ENCODE data around the gene MCOLN2. TPM values are rescaled to one million over a fixed set of nuclear protein-coding genes. Genes with fewer than 3 reads are reported as not detected.
"Not testable (repeated sequence)": the region's sequence is repeated elsewhere in the genome, so short reads cannot be mapped to it uniquely, and the experiment has no call there.

Gene MCOLN2
- total RNA-seq (2014; rRNA removed; shearing (Covaris generic)): 2.3 and 2.6 TPM in 2 replicates

DNA sequence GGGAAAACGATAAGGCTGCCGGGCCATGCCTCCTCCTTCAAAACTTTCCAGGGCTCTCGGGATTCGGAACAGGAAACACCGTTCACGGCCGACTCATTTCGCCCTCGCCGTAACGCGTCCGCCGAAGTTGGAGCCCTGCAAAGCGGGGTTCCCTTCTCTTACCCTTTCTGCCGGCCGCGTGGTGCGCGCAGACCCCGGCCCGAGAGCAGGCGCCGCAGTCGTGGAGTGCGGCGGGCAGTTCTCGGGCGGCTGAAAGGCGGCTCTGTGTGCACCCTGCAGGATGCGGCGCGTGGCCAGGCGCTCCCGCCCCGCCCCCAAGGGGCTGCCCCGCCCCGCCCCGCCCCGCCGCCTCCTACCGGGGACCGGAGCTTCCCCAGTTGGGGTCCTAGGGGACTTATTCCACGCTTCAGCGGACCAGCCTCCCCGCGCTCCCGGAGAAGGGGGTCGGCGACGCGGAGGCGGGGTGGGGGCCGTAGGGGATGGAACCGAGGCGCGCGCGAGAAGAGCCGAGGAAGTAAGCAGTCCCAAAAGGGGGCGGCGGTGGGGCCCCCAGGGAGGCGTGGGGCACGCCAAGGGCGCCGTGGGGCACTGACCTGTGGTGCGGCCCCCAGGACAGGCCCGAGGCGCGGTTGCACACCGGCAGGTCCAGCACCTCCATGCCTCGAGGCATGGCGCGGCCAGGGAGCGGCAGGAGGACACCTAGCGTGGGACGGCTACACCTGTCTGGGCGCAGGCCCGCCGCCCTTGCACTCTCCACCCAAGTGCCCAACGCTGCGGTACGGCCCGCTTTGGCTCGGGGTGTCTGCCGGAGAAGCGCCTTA is at the start of gene MCOLN2:
Gene MCOLN2, minus strand, starts transcription at position 268 of the 821 bp plus-strand sequence. Its CDS starts 241 bp downstream, at position 27.
- no peak for DNase-seq (ENCODE audit: low spot score)

DNA sequence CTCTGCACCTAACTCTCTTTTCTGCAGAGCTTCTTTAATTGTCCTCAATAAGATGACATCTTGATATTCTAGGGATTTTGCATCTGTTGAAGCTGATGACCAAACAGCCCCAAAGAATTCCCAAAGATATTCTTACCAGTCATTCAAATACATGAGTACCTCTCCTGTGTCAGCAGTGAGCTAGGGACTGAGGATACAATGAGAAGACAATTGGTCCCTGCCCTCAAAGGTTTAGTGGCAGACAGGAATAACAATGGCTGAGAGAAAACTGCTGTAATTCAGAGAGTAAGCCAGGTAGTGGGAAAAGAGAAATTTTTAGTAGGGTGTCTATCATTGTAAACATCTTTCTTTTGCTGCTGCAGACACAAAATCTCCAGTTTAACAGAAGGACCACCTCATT is 45.5 kb upstream of the MCOLN2 start:
- no peak for DNase-seq (ENCODE audit: low spot score)

DNA sequence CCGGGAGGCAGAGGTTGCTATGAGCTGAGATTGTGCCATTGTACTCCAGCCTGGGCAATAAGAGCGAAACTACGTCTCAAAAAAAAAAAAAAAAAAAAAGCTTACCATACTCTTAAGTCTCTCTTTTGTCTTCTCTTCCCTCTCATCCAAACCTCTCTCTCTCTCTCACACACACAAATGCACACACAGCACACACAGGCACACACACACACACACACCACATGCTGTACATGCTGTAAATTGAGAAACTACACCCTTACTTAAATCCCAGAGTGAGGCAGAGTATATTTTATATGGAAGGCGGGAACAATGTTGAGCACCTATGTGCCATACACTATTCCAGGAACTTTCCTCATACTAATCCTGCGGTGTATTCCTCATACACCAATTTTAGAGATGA is 44.9 kb upstream of the MCOLN2 start:
- DNase-seq (ENCODE audit: low spot score): no peak

DNA sequence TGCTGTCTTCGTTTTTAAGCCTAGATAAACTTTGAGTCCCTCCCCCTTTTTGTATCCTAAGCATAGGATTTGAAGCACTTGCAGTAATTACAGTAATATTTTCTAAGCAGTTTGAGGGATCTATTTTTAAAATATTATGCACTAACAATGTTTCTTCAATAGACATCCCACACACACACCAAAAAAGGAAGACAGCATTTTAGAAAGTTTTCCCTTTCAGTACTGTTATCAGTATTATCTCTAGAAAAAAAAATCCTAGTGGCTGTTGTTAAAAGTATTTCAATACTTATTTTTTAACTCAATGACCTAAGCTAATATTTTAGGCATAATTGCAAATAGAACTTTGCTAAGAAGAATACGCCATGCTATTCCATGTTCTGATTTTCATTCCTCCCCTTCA is 36.3 kb upstream of the MCOLN2 start:
- DNase-seq (ENCODE audit: low spot score): no peak

DNA sequence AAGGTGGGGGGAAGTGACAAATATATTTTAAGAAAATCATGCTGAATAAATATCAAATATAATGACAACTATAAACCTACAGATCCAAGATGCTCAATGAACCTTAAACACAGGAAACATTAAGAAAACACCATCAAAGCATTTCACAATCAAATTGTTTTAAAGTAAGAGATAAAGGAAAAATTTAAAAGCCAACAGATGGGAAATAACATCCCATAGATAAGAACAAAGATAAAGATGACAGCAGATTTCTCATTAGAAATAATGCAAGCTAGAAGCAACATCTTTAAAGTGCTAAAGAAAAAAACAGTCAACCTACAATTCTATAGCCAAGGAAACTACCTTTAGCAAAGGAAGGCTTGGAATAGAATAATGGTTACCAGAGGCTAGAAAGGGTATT is 33.6 kb upstream of the MCOLN2 start:
- no peak for DNase-seq (ENCODE audit: low spot score)

DNA sequence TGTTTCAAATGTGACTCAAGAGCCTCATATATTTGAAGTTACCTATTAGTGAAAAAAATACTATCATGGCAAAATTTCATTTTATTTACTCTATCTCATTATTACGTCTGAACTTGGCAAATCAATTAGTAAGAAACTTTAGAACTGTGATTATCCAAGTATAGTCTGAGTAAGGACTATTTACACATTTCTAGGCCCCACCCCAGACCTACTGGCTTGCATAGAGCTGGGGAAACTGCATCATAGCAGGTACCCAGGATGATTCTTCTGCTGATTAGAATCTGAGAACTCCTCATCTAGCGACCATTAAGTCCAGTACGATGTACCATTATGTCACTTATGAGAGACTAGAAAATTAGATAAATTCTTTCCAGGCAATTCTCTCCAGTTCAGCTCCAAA is 31.2 kb upstream of the MCOLN2 start:
- no peak for DNase-seq (ENCODE audit: low spot score)

DNA sequence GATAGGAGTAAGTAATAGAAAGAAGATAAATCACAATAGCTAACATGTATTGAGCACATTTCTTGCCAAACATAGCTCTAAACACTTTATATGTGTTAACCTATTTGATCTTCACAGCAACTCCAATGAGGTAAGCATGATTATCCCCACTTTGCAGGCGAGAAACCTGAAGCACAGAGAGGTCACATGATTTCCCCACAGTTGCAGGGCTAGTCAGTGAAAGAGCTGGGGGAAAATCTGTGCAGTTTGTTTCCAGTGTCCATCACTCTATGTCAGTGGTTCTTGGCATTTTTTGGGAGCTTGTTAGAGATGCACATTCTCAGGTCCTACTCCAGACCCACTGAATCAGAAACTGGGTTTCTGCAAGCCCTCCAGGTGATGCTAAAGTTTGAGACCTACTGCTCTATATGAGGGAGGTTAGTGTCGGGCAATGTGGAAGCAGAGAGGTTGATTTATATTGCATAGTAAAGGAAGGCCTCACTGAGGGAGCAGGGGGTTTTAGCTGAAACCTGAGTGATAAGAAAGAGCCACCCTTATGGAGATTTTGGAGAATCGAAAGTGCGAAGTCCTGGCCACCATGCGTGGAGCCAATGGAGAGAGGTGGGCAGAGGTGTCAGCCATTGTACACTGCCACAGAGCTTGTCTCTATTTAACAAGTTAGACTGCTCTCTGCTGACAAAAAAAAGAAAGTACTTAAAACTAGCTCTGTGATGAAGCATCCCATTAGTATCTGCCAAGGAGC is 30.5 kb upstream of the MCOLN2 start:
- no peak for DNase-seq (ENCODE audit: low spot score)

DNA sequence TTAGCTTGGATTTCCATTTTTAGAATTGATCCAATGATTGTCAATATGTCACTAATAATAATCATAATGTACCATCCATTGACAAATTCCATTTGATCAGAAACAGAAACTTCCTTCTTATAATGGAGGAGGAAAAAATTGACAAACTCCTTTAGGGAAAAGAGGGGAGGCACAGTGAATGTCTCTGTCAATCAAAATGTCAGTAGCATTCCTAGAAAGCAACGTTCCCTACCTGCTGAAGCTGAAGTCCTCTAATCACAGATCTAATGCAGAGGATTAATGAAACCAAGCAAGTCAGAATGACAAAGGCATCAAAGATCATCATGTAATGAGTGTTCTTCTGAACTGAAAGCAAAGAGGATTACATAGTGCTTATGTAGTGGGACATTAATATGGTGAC is 29.0 kb upstream of the MCOLN2 start:
- no peak for DNase-seq (ENCODE audit: low spot score)

DNA sequence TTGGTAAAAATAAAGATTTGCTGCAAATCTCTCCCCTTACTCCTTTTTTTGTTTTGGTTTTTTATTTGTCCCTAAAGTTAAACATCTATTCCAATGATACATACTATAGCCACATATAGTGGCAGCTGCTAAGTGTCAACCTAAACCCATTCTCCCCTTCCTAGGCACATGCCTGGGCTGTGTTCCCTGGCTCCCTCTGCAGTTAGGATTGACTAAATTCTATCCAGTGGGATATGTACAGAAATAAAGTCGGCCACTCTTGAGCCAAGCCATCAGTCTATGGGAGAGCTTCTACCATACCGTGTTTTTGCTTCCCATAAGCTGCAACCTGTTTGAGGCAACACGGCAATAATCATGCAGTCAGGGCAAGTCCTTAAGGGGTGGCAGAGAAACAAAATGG is 27.8 kb upstream of the MCOLN2 start:
- no peak for DNase-seq (ENCODE audit: low spot score)

DNA sequence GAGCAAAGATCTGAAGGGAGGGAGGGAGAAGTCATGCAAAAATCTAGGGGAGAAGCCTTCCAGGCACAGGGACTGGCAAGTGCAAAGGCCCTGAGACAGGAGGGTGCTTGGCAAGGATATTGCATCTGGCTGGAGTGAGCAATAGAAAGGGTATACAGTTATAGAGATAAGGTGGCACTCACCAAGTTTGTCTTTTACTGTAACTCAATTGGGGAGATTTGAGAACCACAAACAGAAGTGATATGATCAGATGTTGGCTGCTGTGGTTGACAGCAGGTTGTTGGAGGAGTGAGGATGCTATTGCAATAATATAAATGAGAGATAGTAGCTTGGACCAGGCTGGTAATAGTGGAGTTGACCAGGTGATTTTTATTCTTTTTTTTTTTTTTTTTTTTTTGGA is 25.8 kb upstream of the MCOLN2 start:
- DNase-seq (ENCODE audit: low spot score): no peak

DNA sequence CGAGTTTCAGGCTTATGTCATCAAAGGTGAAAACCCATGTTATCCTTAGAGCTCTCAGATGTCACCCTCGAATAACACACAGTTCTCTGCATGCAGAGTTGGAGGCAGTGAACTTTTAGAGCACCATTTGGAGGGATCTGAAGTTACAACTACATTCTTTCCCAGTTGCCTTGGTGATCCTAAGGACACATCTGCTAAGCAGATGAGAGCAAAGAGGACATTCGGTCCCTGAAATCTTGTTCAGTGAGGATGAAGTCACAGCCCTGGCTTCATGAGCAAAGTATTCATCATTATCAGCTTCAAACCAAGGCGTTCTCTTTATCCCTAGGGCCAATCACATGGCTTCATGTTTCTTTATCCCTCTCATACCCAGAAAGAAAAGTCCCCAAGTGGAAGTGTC is 23.1 kb upstream of the MCOLN2 start:
- DNase-seq (ENCODE audit: low spot score): no peak

DNA sequence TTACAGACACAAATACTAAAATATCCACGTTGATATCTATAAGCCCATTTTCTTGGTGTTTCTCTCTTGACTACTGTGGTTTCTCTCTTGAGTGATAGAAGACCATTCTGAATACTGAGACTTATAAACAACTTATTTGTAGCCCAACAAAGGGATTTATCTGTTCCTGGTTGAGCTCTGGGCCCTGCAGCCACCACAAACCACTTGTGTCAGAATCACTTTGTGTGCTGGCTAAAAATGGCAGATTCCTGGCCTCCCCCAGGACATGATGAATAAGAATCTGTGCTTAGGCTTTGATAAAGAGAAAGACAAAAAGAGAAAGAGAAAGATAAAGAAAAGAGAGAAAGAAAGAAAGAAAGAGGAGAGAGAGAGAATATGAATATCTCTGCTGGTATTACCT is 18.9 kb upstream of the MCOLN2 start:
- no peak for DNase-seq (ENCODE audit: low spot score)

DNA sequence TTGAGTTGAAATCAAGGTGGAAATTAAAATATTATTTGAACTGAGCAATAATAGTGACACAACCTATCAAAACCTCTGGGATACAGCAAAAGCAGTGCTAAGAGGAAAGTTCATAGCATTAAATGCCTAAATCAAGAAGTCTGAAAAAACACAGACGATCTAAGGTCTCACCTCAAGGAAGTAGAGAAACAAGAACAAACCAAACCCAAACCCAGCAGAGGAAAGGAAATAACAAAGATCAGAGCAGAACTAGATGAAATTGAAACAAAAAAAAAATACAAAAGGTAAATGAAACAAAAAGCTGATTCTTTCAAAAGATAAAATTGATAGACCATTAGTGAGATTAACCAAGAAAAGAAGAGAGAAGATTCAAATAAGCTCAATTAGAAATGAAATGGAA is 8.7 kb upstream of the MCOLN2 start:
- not testable (repeated sequence) for DNase-seq (ENCODE audit: low spot score)

DNA sequence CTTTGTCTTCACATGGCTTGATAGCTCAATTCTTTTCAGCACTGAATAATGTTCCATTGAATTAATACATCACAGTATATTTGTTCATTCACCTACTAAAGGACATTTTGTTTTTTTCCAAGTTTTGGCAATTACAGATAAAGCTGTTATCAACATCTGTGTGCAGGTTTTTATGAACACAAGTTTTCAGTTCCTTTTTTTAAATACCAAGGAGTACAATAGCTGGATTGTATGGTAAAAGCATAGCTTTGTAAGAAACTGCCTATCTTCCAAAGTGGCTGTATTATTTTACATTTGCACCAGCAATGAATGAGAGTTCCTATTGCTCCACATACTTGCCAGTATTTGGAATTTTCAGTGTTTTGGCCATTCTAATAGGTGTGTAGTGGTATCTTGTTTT is 4.8 kb upstream of the MCOLN2 start:
- DNase-seq (ENCODE audit: low spot score): no peak

DNA sequence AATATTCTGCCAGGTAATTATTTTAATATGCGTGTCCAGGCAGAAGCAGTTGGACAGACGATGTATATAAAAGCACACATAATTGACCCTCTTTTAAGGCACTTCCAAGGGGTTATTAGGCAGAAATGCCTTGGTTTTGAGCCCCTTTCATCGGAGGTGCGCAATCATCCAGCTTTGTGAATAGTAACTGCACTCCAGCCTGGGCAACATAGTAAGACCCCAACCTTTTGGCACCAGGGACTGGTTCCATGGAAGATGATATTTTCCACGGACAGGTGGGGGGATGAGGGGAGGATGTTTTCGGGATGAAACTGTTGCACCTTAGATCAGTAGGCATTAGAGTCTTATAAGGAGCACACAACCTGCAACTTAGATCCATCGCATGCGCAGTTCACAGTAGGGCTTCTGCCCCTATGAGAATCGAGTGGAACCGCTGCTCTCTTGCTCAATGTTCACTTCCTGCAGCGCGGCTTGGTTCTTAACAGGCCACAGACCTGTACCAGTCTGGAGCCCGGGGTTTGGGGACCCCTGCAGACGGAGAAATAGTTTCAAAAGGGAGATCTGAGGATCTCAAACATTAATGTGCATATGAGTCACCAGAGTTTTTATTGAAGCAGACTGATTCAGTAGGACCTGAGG is 1.8 kb upstream of the MCOLN2 start:
- DNase-seq (ENCODE audit: low spot score): no peak

DNA sequence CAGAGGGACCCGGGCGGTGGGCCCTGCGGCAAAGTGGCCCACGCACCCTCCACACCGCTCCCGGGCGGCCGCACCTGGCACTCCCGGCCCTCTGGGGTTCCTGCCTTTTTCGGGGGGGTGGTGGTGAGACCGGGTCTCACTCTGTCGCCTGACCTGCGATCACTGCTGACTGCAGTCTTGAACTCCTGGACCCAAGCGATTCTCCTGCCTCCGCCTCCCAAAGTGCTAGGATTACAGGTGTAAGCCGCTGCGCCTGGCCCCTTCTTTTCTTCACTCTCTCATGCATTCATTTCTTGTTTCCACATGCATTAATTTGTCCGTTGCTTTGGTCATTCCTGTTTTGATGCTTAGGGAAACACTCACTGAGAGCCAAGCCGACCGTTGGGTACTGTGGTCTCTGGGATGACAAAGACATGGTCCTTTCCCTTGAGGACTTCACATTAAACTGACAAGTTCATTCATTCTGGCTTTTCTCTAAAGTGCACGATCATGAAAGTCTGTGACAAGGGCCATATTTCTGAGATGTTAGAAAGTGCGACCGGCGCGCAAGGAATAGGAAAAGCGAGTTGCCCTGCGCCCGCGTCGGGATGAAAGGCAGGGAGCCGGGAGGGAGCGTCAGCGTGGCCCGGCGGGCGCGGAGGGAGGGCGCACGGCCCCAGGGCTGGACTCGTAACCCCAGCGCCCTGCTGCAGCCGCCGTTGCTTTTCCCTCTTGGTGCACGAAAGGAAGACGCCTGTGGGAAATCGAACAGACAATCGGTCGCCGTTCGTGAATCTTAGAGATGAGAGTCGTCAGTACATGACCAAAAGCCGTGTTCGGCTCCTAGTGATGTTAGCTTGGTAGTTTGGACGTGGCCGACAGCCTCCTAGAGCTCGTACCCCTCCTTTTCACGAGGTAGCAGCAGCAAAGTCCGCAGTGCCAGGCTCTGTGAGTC is 1.0 kb upstream of the MCOLN2 start:
- DNase-seq (ENCODE audit: low spot score): no peak

DNA sequence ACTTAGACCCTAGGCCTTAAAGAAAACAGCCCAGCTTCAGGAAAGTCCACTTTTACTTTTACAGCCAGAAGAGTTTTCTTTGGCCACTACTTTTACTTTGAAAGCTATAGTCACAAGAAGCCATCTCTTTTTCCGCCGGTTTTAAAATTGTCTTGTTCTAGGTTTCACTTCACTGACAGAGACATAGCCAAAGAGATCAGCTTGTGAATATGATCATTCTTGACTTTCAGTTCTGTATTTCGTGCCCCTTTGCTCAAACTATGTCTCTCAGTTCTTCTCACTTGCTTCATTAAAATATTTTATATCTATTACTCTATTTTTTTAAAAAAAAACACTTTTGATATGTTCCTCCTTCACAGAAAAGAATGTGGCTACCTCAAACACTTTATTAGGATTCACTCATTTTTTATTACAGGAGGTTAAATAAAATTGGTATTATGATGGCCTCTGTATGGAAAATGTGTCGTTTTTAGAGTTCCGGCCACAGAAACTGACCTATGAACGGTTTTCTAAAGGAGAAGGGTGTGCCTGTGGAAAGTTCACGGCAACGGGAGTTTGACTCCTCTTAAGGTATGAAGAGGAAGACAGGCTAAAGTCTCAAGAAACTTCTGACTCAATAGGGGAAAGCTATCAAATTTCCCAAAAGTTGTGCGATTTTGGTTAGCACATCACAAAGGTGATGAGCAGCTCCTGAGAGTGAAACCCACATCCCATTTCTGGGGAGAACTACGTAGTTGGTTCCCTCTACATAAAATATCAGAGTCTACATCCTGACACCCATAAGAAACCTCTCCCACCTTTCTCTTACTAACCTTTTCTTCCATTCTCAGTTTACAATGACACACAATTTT is 1.2 kb downstream of the MCOLN2 start:
- no peak for DNase-seq (ENCODE audit: low spot score)

DNA sequence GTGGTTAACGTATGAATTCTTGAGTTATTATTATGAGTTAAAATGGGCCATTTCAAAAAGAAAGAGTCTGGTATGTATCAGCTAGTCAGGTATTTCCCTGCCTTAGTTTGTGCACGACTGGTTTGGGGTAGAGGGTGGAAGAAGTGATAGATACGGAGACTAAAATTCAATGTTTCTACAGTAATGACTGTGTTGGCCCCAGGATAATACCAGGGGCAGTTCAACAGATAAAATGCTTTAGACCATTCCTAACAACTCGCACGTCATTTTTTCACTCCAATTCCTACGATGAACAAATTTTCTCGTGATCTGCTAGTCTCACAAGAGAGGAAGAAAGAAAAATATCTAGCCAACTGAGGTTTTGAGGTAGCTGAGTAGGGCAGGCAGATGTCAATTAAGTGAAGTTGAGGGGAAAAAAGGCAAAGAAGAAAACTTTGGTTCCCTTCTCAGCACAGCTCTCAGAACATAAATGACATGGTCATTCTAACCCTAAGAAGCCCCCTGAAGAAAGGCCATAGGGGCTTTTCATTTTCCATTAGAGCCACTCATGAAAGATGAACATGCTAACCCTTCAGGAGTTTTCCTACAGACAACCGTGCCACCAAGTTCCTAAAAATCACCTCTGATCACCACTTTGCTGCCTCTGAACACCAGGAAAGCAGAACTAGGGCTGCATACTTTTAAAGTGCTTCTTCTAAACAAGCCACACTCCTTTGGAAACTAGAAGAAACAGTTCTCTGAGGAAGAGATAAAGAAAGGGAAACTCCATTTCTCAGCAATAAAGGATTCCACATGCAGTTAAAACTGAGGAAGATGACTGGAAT is 5.6 kb downstream of the MCOLN2 start:
- no peak for DNase-seq (ENCODE audit: low spot score)

DNA sequence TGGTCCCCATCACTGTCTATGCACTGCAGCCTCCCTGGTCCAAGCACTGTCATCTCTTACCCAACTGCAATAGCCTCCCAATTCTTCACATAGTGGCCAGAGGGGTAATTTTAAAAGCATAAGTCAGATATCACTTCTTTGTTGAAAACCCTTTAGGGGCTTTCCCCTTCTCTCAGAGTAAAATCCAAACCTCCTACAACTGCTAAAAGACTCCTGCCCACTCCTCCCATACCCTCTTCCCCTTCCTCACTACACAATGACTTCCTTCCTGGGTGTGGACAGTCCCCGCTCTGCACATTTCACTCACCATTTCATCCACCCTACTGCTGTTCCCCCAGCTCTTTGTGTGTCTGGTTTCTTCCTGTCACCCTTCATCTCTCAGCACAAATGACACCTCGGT is 8.3 kb downstream of the MCOLN2 start:
- DNase-seq (ENCODE audit: low spot score): no peak

DNA sequence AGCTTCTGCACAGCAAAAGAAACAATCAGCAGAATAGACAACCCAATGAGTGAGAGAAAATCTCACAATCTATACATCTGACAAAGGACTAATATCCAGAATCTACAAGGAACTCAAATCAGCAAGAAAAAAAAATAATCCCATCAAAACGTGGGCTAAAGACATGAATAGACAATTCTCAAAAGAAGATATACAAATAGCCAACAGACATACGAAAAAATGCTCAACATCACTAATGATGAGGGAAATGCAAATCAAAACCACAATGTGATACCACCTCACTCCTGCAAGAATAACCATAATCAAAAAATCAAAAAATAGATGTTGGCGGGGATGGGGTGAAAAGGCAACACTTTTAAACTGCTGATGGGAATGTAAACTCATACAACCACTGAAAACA is 10.4 kb downstream of the MCOLN2 start:
- not testable (repeated sequence) for DNase-seq (ENCODE audit: low spot score)
